NCI-H82 (cell line): ENCODE results near the gene KRTAP24-1.

Experiments
- DNase-seq: peaks from one replicate; lab custom pipeline; 2025; lab: John Stamatoyannopoulos, UW

Gene KRTAP24-1

GRCh38 chr21:30282850-30283249, at the start of gene KRTAP24-1:
Gene KRTAP24-1, minus strand, starts transcription at chr21:30282950. Its CDS starts 18 bp downstream, at chr21:30282932.
- no peak for DNase-seq

GRCh38 chr21:30329203-30329875, 46.6 kb upstream of the KRTAP24-1 start:
- no peak for DNase-seq

GRCh38 chr21:30326390-30326789, 43.6 kb upstream of the KRTAP24-1 start:
- DNase-seq, result no peak

GRCh38 chr21:30320215-30320614, 37.5 kb upstream of the KRTAP24-1 start, which contains the start of gene KRTAP26-1:
Gene KRTAP26-1, minus strand, starts transcription at chr21:30320315. Its CDS starts 280 bp downstream, at chr21:30320035.
- DNase-seq, result no peak

GRCh38 chr21:30315701-30316100, 33.0 kb upstream of the KRTAP24-1 start:
- no peak for DNase-seq

GRCh38 chr21:30306884-30307283, 24.1 kb upstream of the KRTAP24-1 start:
- DNase-seq, result peak; percentile 33

GRCh38 chr21:30305136-30305535, 22.4 kb upstream of the KRTAP24-1 start:
- DNase-seq, result no peak

GRCh38 chr21:30289215-30289614, 6.5 kb upstream of the KRTAP24-1 start, which contains the start of gene KRTAP25-1:
Gene KRTAP25-1, minus strand, starts transcription at chr21:30289514. Its CDS starts 24 bp downstream, at chr21:30289490.
- no peak for DNase-seq

- no peak for DNase-seq
These were observed 11.1 kb downstream of the KRTAP24-1 start for GRCh38 chr21:30271611-30272010.

- DNase-seq, result no peak
These were observed 11.6 kb downstream of the KRTAP24-1 start for GRCh38 chr21:30271156-30271555.

GRCh38 chr21:30269803-30270530, 12.8 kb downstream of the KRTAP24-1 start:
- DNase-seq, result no peak

- DNase-seq, result peak; percentile 55
These were observed 14.0 kb downstream of the KRTAP24-1 start for GRCh38 chr21:30268608-30269197.

- DNase-seq, result peak; percentile 71
These were observed 25.0 kb downstream of the KRTAP24-1 start for GRCh38 chr21:30257773-30258172.

GRCh38 chr21:30256100-30256499, 26.6 kb downstream of the KRTAP24-1 start:
- no peak for DNase-seq

GRCh38 chr21:30255679-30256078, 27.1 kb downstream of the KRTAP24-1 start:
- no peak for DNase-seq

GRCh38 chr21:30251781-30252180, 31.0 kb downstream of the KRTAP24-1 start:
- DNase-seq, result no peak

- no peak for DNase-seq
These were observed 32.8 kb downstream of the KRTAP24-1 start for GRCh38 chr21:30249936-30250335.

- DNase-seq, result no peak
These were observed 33.9 kb downstream of the KRTAP24-1 start for GRCh38 chr21:30248844-30249243.

GRCh38 chr21:30245061-30245460, 37.7 kb downstream of the KRTAP24-1 start:
- DNase-seq, result peak; percentile 12

GRCh38 chr21:30243691-30244090, 39.1 kb downstream of the KRTAP24-1 start:
- no peak for DNase-seq

GRCh38 chr21:30240661-30241060, 42.1 kb downstream of the KRTAP24-1 start:
- DNase-seq, result no peak

GRCh38 chr21:30238168-30238567, 44.6 kb downstream of the KRTAP24-1 start:
- no peak for DNase-seq

- DNase-seq, result no peak
These were observed 48.1 kb downstream of the KRTAP24-1 start for GRCh38 chr21:30234643-30235042.
